HG03520 (cell line): ENCODE measurements around the gene SORBS1.

ENCODE experiments used
- ATAC-seq: cut with Tn5 transposase; IDR thresholded peaks from one replicate; pipeline ENCODE4 v1.9.1; 2021; ENCODE audit warnings: mild to moderate bottlenecking, moderate library complexity; ENCODE audit not compliant: unreplicated experiment

SORBS1 gene

GRCh38 chr10:95517536-95518454, 43.4 kb downstream of the SORBS1 start:
- ATAC-seq, result no peak

DNA sequence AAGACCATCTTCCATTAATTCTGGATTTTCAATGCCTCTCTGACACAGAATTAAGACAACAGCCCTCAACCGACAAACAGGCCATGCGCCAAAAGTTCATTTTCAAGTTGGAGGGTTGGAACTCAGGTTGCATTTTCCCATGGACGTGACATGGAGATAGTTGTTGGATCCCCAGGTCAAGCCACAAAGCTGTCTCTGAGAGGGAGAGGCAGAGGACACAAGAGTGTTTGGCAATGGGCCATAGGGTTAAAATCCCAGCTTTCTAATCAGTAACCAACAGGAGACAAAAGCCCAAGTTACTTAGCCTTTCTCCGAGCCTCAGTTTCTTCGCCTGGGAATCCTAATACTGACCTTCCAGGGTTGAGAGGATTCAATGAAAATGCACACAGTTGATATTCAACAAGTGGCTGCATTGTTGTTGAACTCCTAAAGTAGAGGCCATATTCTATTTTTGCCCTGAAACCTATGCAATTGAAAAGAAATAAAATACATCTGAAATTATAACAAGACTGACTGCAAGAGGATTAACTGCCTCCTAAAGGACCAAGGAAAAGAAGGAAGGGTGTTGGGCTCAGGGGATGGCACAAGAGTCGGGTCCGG, 44.3 kb downstream of the SORBS1 start:
- no peak for ATAC-seq

DNA sequence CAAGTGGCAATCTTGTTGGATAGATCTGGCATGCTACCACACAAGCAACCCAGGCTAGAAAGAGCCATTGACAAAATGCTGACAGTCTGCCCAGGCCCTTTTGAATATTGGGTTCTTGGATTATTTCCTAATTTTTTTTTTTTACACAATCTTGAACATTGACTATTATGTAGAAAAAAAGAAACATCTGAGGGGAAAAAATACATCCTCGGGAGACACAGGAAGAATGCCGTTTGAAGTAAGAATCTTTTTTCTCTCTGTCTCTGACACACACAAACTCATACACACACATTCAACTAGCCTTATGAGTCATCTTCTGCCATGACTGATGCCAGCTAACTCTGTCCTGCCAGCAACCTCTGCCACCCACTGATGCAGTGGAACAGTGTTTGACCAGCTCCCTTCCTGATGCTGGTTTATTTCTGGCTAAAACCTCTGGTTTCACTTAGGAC, 47.2 kb downstream of the SORBS1 start:
- no peak for ATAC-seq

DNA sequence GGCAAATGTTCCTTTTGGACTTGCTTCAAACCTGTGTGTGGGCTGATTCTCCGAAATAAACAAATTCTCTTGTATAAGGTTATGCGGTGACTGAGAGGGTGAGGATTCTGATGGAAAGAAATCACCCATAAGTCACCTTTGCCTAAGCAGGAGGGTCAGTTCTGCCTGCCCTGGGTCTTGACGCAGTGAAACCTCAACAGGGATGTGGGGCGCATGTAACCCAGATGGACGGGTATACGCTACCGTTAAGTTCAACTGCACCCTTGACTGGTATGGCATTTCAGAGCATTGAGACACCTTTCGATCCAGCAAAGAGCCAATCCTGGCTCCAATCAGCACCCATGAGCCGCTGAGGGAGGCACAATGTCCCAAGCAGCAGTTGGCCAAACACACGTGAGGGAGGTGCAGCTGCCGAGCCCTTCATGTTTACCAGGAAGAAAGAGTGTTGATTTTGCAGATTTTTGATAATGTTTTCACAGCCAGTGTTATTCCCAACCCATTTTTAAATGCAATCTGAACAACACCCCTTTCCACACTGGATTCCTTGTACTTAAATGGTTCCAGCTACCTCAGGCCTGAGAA, 48.1 kb downstream of the SORBS1 start:
- no peak for ATAC-seq

DNA sequence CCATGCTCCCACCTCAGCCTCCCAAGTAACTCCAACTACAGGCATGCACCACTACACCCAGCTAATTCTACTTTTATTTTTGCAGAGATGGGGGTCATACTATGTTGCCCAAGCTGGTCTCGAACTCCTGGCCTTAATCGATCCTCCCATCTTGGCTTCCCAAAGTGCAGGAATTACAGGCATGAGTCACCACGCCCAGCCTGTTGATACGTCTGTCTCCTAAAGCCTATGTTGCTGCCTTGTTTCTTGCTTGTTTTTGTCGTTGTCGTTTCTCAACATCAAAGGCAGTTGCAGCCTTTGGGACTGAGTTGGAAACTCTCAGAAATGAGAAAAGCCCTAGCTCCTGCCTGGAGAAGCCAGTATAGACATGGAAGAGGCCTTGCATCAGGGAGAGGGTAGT, 49.9 kb downstream of the SORBS1 start:
- no peak for ATAC-seq

DNA sequence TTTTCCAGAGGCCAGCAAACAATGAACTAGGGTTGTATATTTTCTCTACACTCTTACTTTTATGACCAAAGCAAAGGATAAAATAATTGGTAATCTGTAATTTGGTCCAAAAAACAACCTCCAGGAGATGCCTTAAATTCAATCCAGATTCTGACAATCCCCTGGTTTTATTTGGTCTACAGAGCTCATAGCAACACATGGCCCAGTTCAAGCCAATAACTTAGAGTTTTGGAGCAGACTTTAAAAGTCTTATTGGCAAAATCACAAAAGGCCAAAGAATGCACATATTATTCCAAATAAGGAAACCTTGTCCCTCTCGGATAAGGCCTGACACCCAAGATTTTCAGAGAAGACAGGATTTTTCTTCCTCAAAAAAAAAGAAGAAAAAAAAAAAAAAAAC, 51.9 kb downstream of the SORBS1 start:
- ATAC-seq, result no peak

DNA sequence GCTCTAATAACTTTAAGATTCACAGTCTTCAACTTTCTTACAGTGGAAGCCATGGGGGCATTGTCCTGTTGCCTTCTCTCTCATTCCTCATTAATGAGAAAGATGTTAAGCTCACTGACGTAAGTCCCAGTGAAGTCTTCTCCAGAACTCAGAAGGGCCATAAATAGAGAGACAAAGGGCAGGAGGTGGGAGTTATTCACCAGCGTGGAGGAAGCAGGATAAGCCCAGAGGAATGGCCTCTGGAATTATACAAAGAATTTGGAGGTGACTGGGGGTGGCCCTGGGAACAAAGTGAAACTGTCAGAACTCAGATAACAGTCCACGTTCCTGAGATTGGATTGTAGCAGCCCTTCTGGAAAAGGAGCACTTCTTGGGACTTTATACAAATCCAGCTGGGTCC, 52.4 kb downstream of the SORBS1 start:
- ATAC-seq, result no peak

GRCh38 chr10:95506056-95506737, 55.0 kb downstream of the SORBS1 start:
- ATAC-seq, result no peak

DNA sequence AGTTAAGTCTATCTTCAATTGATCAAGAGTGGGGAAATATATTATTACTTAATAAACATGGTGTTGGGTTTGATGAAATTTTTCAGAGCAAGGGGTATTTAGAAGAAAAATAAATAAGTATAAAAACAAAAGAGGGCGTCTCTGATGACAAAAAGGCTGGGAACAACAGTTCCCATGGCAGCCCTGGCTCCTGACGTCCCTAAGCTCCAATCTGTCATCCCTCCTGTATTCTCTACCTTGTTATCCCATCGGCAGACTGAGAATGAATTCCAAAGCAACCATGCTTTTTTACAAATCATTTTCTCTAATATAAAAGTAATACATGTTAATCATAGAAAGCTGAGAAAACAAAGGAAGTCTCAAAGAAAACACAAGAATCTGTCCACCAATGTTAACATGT, 55.5 kb downstream of the SORBS1 start:
- no peak for ATAC-seq

- no peak for ATAC-seq
Measured at GRCh38 chr10:95505084-95505610, 56.0 kb downstream of the SORBS1 start.

DNA sequence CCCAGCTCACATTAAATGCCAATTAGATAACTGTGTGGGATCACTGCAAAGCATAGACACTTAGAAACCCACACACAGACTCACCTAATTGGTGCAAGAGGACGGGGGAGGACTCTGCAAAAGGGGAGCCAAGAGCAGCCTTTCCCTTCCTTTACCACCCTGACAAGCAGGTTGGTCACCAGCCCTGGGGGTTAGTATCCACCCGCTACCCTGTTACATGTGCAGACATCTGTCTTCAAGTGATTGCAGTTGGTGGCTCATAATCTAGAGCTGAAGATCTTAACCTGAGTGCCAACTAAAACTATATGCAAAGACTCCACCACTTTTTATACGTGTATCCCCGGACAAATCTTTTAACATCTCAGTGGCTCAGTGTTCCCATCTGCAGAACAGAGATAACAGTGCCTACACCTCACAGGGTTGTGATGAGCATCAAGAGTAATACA, 56.9 kb downstream of the SORBS1 start:
- no peak for ATAC-seq

DNA sequence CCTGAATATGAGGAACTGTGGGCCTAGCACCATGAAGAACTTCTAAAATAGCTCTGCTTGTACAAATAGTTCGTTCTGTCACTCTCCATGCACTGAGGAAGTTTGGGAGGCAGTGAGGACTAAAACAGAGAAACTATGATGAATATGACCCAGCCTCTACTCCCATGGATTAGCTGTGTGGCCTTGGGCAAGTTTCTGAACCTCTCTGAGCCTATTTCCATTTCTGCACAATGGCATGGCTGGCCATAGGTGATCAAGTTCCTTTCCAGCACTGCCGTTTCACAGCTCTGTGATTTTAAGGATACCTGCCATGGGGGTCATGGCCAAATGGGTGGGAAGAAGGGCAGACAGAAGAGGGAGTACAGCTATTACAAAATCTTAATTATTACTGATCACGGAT, 57.6 kb downstream of the SORBS1 start:
- ATAC-seq, result no peak

- no peak for ATAC-seq
Measured at GRCh38 chr10:95503001-95503400, 58.2 kb downstream of the SORBS1 start.

- ATAC-seq, result no peak
Measured at GRCh38 chr10:95502377-95502776, 58.8 kb downstream of the SORBS1 start.

GRCh38 chr10:95501203-95502094, 59.7 kb downstream of the SORBS1 start:
- ATAC-seq, result no peak

DNA sequence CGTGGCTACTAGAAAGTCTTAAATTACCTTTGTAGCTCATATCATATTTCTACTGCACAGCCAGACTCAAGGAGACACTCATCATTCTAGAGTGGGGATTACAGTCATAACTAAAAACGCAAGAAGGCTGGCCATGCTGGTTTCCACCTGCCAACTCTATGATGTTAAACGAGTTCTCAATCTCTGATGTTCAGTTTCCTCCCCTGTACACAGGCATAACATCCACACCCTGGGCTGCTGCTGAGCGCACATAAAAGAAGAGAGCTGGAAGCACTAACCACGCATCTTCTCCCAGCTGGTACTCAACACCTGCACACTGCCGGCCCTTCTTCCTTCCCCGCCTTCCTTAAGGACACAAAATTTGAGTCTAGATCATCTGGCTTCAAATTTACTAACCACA, 60.5 kb downstream of the SORBS1 start:
- no peak for ATAC-seq

GRCh38 chr10:95500097-95500496, 61.1 kb downstream of the SORBS1 start:
- ATAC-seq, result no peak

DNA sequence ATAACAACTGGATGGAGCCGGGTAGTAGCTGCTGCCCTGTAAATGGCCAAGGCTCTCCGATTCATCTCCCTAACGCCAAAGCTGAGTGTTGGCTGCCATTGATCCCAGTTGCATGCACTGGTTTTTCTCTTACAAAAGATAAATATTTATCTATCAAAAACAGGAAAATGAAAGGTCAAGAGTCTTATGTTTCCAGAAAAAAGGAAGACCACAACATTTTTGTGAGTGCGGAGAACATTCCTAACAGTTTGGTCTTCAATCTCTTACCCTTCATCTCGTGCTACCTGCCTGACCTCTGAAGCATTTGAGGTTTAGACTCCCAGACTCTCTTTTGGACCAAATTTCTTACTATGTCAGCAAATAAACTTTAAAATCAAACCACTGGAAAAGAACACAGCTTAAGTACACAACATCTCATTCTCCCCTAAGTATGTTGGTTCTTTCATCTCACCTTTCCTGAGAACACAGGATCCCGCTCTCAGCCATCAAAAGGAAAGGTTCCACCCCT, 61.6 kb downstream of the SORBS1 start:
- ATAC-seq, result no peak

- no peak for ATAC-seq
Measured at GRCh38 chr10:95496951-95497350, 64.2 kb downstream of the SORBS1 start.
